Measurements from ENCODE around the gene GPC1.
"Not testable (repeated sequence)": the region's sequence is repeated elsewhere in the genome, so short reads cannot be mapped to it uniquely, and the experiment has no call there.

The GPC1 gene, protein sequence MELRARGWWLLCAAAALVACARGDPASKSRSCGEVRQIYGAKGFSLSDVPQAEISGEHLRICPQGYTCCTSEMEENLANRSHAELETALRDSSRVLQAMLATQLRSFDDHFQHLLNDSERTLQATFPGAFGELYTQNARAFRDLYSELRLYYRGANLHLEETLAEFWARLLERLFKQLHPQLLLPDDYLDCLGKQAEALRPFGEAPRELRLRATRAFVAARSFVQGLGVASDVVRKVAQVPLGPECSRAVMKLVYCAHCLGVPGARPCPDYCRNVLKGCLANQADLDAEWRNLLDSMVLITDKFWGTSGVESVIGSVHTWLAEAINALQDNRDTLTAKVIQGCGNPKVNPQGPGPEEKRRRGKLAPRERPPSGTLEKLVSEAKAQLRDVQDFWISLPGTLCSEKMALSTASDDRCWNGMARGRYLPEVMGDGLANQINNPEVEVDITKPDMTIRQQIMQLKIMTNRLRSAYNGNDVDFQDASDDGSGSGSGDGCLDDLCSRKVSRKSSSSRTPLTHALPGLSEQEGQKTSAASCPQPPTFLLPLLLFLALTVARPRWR

GRCh38 chr2:240435457-240435947 lies at the start of gene GPC1:
TSS of gene GPC1 (plus strand) at chr2:240435663. CDS start at chr2:240435919, 256 bp downstream.
- DNase-seq (ENCODE audit: low read depth in 1 of 2, low spot score in 1 of 2): no peak

DNA sequence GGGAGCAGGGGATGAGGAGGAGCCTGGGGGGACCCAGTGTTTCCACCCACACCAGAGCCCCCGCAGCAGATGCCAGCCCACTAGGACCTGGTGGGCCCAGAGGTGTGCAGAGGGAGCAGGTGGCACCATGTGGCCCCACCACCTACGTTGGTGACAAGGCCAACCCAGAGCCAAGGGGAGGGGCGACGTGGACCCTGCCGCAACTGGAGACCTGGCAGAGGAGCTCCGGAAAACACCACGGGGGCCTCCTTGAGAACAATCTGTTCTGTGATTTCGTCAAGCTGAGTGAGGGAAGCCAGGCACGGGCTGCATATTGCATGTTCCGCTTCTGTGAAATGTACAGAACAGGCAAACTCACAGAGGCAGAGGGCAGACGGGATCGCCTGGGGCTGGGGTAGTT lies 49.1 kb upstream of the GPC1 start:
- DNase-seq (ENCODE audit: low read depth in 1 of 2, low spot score in 1 of 2): no peak

DNA sequence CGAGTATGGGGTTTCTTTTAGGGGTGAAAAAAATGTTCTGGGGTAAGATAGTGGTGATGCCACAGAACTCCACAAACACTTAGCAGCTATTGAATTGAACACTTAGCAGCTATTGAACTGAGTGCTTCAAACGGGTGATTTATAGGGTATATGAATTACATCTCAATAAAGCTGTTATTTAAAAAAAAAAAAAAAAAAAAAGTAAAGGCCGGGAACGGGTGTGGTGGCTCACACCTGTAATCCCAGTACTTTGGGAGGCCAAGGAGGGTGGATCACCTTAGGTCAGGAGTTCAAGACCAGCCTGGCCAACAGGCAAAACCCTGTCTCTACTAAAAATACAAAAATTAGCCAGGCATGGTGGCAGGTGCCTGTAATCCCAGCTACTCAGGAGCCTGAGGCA lies 48.7 kb upstream of the GPC1 start:
- not testable (repeated sequence) for DNase-seq (ENCODE audit: low read depth in 1 of 2, low spot score in 1 of 2)

GRCh38 chr2:240387325-240387668 lies 48.2 kb upstream of the GPC1 start:
- DNase-seq (ENCODE audit: low read depth in 1 of 2, low spot score in 1 of 2): no peak

DNA sequence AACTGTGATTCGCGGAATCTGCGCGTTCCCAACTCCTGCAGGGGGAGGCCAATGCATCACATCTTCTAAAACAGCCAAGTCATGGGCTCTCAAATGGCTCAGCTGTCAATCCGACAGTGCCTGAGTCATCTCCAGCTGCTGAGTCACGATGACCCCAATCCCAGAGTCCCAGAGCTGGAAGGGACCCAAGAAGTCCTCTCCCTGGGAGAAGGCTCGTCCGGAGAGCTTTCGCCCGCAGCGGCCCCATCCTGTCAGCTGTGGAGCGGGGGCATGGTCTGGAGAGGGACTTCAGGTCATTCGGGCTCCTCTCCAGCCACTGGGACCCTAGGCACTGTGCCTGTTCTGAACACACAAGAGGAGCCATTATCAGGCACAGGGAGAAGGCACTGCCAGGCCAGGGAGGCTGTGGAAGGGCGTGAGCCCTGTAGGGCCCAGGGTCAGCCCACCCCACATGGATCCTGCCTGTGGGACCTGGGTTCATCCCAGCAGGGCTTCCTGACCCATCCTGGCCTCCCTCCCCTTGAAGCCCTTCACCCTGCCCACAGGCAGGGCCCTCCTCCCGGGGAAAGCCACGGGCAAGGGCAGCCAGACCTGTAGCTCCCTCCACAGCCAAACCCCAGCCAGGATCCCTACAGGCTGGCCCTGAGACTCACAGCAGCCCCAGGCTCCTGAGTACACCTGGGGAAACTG lies 47.6 kb upstream of the GPC1 start:
- no peak for DNase-seq (ENCODE audit: low read depth in 1 of 2, low spot score in 1 of 2)

DNA sequence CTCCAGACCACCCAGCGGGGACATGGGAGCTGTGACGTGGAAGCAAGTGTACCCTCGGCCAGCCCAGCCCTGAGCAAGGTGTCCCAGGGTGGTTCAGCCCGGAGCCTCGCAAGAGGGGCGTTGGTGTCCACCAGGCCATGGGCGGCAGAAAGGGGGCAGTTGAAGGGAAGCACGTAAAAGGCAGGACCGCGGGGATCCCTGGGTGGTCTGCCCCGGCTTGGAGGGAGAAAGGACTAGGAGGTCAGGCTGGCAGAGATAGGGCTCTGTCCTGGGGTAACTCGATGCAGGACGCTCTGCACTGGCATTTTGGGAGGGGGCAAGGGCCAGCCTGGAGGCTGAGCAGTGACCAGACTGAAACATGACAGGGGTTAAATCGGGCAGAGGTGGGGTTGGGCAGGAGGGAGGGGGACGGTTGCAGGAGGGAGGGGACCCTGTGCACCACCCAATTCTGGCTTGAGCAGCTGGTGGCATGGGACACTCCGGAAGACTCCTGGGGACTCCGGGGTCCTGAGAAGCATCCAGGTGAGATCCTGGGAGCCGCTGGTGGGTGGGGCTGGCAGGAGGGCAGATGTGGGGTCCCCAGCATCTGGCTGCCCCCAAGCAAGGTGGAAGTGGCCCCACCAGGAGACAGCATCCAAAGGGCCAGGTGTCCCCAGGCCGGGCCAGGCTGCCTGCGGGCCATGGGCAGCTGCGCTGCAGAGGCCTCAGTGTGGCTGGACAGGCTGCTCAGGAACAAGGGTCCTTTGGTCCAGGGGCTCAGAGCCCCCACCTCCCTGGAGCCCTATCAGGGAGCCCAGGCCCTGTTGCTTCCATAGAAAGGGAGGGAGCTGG lies 46.8 kb upstream of the GPC1 start:
- DNase-seq (ENCODE audit: low read depth in 1 of 2, low spot score in 1 of 2): no peak

GRCh38 chr2:240389302-240389805 lies 46.1 kb upstream of the GPC1 start:
- no peak for DNase-seq (ENCODE audit: low read depth in 1 of 2, low spot score in 1 of 2)

DNA sequence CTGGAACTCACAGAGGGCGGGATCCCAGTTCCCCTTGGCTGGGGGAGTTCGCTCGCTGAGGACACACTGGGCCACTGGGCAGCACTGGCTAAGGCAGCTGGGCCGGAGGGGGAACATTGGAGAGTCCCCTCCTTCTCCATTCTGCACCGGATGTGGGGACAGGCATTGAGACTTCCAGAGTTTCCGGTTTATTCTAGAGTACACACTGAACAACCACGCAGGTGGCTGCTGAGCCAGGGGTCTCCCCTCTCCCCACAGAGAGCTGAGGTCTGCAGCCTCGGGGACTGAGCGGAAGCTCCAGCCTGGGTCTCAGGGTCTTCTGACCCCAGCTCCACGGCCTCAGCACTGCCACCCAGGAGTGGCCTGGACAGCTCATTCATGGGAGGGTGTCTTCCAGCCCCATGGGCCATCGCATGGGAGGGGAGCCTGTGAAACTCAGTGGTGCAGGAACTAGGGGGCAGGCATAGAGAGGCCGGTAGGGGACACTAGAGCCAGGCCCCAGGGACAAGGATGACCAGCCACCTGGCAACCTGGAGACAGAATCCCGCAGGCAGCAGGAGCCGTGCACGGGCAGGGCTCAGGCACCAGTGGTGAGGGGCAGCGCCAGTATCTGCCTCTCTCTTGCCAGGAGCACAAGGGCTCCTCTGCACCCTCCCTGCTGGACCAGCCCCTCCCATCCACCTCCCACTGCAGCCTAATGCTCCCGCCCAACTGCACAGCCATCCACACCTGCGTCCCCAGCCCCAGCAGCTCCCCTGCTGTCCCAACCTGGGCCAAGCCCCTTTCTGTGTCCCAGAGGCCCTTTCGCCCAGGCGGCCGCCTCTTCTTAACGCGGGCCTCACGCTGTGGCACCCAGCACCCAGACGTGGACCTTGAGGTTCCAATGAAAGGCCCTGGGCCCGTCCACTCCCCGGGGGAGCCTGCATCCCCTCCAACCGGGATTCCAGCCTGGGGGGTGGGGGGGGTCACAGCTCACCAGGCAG lies 45.1 kb upstream of the GPC1 start:
- no peak for DNase-seq (ENCODE audit: low read depth in 1 of 2, low spot score in 1 of 2)

- DNase-seq (ENCODE audit: low read depth in 1 of 2, low spot score in 1 of 2): no peak
Observed at GRCh38 chr2:240391111-240392051, 44.1 kb upstream of the GPC1 start.

DNA sequence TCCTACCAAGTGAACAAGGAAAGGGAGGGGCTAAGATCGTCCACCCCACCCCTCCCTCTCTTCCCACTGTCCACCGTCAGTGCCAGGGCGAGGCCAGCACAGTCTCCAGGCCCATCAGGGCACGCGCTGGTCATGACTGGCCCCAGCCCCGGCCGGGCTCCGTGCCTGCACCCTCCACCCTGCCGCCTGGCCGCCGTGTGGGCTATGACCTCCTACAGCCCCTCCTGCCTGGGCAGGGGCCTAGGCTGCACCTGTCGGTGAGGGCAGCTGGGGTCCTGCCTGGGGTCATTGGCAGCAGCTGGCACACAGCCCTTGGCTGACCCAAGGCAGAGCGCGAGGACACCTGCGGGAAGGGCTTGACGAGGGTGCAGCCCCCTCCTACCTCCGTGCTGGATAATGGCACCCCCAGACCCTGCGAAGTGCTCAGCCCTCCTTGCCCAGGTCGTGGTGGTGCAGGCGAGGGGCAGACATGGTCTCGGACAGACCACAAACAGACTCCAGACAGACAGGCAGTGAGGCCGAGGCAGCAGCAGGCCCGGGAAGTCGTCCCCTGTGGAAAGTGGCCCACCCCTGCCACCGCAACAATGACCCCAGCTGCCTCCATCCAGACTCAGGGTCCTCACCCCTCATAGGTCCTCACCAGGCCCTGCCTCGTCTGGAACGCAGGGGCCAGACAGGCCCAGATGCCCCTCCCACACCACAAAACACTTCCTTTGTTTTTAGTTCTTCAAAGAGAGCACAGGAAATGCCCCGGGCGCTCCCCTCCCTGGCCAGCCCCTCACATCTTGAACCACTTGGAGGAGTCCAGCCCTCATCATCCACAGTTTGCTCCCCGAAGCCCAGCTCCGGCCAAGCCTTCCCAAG lies 43.1 kb upstream of the GPC1 start:
- DNase-seq (ENCODE audit: low read depth in 1 of 2, low spot score in 1 of 2): no peak

DNA sequence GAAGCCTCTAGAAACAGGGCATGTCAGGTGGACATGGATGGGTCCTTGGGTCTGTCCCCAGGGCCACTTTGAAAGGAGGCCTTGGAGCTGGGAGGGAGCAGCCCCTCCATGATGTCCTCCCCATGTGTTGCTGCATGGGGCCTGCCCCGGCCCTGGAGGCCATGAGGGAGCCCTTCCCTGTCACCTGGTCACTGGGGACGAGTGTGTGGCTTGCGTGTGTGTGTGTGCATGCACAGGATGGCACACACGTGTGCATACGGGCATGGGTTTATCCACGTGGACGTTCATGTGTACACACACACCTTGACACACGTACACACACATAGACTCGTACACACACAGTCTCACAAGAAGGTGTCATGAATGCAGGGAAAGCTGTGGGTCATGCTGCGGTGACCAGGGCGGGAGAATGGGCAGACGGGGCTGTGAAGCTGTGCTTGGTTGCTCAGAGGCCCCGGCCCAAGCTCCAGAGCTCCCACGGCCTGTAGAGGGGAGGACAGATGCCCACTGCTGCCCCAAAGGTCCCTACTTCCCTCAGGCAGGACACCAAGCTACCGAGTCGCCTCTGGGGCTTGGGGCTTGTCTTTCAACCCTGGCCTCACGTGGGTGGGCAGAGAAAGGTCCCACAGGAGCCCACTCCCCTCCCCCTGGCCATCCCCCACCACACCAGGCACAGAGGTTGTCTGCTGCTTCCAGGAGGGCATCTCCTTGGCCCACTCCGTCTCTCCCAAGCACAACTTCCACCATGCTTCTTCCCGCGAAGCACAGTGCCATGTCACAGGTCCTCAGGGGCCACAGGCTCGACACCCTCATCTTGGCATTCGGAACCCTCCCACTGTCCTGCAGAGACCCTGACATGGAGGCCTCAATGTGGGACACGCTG lies 42.3 kb upstream of the GPC1 start:
- no peak for DNase-seq (ENCODE audit: low read depth in 1 of 2, low spot score in 1 of 2)

- no peak for DNase-seq (ENCODE audit: low read depth in 1 of 2, low spot score in 1 of 2)
Observed at GRCh38 chr2:240393831-240394410, 41.5 kb upstream of the GPC1 start.

GRCh38 chr2:240394549-240394948 lies 40.9 kb upstream of the GPC1 start:
- DNase-seq (ENCODE audit: low read depth in 1 of 2, low spot score in 1 of 2): no peak

GRCh38 chr2:240395448-240395847 lies 40.0 kb upstream of the GPC1 start:
- DNase-seq (ENCODE audit: low read depth in 1 of 2, low spot score in 1 of 2): no peak

GRCh38 chr2:240395896-240396622 lies 39.4 kb upstream of the GPC1 start:
- no peak for DNase-seq (ENCODE audit: low read depth in 1 of 2, low spot score in 1 of 2)

All from stimulated activated CD4-positive, alpha-beta T cell treated with anti-CD3 and anti-CD28 coated beads, Interleukin-15, amount 100 ng/mL, for 1 hour (primary cell).